ENCODE data around the gene SYT15.

- TF ChIP-seq MEF2A (IDR thresholded peaks at IDR 0.05; ENCODE audit: borderline replicate concordance, low read depth) (no peak), PBX3 (IDR thresholded peaks at IDR 0.05) (no peak), CTCF (IDR thresholded peaks at IDR 0.05) (no peak), FOXM1 (IDR thresholded peaks at IDR 0.05; ENCODE audit: low read depth) (no peak), YY1 (IDR thresholded peaks at IDR 0.05; ENCODE audit: low read depth) (no peak), RFX5 (IDR thresholded peaks at IDR 0.05; ENCODE audit: low read length) (no peak), CHD2 (IDR thresholded peaks at IDR 0.05; ENCODE audit: low read length, partially characterized antibody) (no peak), JUND (IDR thresholded peaks at IDR 0.05) (no peak), REST (IDR thresholded peaks at IDR 0.05; ENCODE audit: low read depth, low read length) (no peak), GABPA (IDR thresholded peaks at IDR 0.05; ENCODE audit: low read depth) (no peak), RAD21 (IDR thresholded peaks at IDR 0.05; ENCODE audit: low read length) (no peak), POLR2AphosphoS5 (IDR thresholded peaks at IDR 0.05; ENCODE audit: low read depth, low read length) (no peak), MAX (IDR thresholded peaks at IDR 0.05; ENCODE audit: low read depth) (no peak), USF2 (IDR thresholded peaks at IDR 0.05; ENCODE audit: borderline replicate concordance, low read depth, low read length) (no peak)
Measured at GRCh38 chr10:46540412-46541016, 38.4 kb upstream of the SYT15 start.
